GM21528 (cell line): ENCODE measurements around the gene INSIG2.
"Not testable (repeated sequence)": the region's sequence is repeated elsewhere in the genome, so short reads cannot be mapped to it uniquely, and the experiment has no call there.

Experiments
- ATAC-seq: cut with Tn5 transposase; IDR thresholded peaks from one replicate; pipeline ENCODE4 v1.9.1; 2021; ENCODE audit warnings: mild to moderate bottlenecking, moderate library complexity; ENCODE audit not compliant: unreplicated experiment, low FRiP score

The INSIG2 gene

GRCh38 chr2:118058951-118059350 lies 29.3 kb upstream of the INSIG2 start:
- ATAC-seq = no peak

DNA sequence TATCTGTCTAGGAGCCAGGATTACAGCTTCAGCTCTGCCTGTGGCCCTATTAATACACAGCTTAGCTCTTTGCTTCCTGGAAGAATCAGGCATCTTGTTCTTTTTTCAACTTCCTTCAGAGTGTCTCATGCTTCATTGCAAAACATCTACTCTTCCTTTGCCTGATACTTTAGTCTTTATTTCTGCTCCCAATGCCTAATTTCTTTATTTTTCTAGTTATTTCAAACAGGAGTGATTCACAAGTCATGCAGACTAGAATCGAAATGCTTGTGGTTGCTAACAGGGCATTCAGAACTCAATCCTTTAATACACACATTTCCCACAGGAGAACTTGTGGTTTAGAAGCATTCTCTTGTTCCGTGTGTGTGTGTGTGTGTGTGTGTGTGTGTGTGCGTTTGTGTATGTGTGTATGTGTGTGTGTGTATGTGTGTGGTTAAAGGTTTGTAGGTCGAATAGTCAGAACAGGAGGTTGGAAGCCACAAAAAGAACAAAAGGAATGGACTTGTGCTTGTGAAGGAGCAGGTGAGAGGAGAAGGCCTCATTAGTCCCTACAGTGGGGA lies 28.3 kb upstream of the INSIG2 start:
- ATAC-seq = no peak

- ATAC-seq = peak; percentile 85
Observed at GRCh38 chr2:118061135-118061955, 26.9 kb upstream of the INSIG2 start.

- ATAC-seq = no peak
Observed at GRCh38 chr2:118062048-118062447, 26.2 kb upstream of the INSIG2 start.

GRCh38 chr2:118062669-118063068 lies 25.6 kb upstream of the INSIG2 start:
- ATAC-seq = no peak

DNA sequence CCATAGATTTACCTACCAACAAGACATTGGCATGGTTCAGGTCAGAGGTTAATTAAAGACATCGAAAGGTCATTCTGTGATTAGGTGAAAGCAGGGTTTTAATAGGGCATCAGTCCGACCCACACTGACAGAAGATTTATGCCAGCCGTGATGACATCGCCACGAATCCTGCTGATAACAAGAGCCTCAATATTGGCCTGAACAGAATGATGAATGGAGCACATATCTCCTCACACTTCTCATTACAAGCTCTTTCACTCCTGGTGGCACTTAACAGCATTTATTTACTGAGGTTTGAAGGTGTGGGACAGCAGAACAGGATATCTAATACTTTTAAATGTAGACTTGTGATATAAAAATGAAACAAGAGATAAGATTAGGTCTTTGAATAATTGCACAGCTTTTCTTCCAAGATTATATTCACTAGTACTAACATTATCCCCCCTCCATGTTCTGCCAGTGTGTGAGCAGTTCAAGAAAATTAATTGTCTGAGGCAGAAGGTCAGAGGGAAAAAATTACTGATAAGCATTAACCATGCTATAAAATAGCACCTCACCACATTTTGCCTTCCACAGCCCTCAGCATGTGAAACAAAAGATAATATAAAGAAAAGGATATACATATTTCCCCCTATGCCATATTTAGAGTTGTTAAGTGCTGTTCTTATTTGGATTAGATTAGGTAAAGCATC lies 23.1 kb upstream of the INSIG2 start:
- ATAC-seq = no peak

DNA sequence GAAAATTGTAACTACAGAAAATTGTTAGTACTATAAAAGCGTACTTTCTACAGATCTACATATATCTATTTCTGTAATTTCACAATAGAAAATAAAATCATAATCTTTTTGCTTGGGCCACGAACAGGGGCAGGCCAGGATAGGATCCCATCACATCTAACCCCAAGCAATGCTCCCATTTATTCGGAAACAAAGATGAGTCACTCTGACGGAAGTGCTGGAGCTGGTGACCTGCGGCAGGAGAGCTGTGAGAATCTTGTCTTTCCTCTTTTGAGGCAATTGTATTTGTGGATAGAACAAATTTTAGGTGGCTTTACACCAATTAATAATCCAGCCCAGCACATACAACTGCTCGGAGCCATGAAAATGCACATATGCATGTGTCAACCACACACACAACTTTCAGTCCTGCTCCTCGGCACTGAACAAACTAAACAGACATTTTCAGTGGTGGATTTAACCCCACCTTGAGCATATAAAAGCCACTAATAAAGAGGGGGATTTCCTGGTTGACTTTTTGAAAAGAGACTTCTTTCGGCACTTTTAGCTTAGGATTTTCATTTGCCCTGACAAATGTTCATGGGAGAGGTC lies 22.3 kb upstream of the INSIG2 start:
- ATAC-seq = no peak

DNA sequence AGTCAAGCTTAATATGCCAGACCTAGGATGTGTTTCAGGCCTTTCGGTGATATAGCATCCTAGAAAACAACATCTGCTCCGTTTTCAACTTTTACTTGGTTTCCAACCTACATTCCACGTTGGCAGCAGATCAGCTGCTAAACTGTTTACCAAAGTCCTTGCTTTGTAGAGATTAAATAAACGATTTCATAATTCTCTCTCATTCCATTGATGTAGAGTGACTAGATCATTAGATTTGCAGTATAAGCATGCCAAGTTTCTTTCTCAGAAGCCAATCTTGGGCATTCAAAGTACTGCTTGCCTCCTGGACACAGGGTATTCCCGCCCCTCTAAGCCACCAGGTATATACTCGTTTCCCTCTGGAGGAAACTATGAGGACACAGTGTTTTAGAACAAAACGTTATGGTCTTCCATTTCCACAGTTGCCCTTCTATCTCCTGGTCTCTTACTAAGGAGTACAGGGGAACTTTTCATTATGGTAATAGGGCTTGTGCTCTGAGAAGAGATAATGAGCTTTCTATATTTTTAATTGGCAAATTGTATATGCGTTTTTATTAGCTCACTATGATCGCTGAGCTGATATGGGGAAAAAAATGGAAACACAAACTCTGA lies 10.5 kb upstream of the INSIG2 start:
- no peak for ATAC-seq

- ATAC-seq = no peak
Observed at GRCh38 chr2:118078734-118079133, 9.5 kb upstream of the INSIG2 start.

DNA sequence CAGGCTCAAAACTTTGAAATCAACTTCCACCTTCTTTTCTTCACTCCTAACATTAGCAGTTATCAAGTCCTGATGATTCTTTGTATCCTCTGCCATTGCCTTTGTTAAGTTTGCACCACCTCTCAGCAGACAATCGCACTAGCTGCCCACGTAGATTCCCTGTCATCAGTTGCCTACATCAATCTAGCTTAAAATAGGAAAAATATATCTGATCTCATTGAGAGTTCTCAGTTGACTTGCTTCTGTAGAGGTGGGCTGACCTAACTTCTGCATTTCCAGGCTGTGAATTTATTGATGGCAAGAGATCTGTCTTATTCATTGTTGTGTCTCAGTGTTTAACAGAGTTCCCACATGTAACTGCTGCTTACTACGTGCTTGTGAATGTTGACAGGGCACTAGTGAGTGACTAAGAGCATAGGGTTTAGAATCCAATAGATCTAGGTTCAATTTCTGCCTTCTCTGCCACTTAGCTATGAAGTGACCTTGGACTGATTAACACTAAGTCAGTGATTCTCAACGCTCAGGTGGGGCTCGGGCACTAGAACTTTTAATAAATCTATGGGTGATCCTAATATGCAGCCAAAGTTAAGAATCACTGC lies 3.7 kb upstream of the INSIG2 start:
- ATAC-seq = no peak

GRCh38 chr2:118085173-118086023 lies 2.9 kb upstream of the INSIG2 start:
- no peak for ATAC-seq

DNA sequence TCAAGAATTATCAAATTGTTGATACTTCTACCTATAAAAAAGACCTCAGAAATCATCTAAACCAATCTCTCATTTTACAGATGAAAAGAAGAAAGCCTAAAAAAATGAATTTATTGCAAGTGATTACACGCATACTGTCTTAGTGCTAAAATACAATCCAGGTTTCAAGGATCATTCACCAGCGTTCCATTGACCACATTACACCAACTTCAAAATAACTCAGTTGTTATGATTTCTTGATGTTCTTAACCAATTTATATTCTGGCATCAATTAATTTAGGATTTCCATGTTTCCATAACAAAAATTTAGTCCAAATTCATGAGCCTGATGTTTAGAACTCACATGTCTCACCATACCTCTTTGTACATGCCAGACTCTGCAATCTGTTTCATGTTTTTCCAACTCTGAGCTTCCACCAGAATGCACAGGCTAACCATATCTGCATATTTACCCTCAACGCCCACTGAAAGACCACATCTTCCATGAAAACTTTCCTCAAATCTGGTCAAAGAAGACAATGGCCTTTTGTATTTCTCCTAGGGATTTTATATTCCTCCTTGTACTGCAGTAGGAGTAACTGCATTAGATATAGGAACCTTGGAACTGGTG lies 2.1 kb upstream of the INSIG2 start:
- no peak for ATAC-seq

GRCh38 chr2:118089139-118089800 lies 999 bp downstream of the INSIG2 start:
- peak; percentile 40 for ATAC-seq

DNA sequence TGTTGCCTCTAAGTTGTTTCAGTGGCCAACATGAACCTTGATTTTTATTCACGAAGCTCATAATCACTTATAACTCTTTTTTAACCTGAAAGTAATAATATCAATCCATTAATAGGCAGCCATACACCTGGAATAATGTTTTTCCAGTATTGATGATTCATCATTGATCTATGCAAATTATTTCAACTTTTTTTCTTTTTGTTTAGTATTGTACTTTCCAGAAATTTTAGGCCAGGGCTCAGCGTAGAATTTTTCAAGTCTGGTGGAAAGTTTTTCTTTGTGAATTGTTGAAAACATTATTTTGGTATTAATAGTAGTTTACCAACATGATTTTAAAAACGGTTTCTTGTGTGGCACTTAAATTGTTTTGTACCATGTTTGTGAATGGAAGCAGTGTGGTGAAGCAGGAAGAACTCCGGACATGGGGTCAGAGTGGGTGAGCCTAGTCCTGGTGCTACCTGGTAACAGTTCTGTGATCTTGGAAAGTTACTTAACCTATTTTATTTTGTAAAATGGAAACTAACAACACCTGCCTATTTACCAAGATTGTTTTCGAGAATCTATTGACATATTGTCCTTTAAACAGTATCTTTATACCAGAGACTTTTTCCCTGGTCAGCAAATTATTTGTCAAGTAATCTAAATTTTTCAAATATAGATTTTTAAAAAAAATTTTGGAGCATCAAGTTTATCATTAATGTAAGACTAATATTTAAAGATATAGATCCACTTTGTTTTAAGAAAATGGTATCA lies 2.3 kb downstream of the INSIG2 start:
- no peak for ATAC-seq

- ATAC-seq = no peak
Observed at GRCh38 chr2:118091140-118091478, 2.8 kb downstream of the INSIG2 start.

DNA sequence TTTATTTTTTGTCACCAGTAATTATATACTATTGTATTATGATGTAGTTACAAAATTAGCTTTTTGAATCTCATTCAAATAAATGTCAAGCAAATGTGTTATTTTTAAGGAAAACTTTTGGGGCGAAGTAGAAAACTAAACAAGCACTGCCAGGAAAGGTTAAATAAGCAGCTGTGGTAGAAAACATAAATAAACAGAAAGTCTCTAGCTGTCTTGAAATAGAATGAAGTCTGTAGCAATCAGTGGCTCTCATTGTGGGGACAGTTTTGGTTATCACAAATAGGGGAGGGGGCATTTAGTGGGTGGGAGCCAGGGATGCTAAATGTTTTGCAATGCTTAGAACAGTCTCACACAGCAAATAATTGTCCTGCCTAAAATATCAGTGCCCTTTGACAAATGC lies 3.4 kb downstream of the INSIG2 start:
- ATAC-seq = no peak

- ATAC-seq = not testable (repeated sequence)
Observed at GRCh38 chr2:118094102-118094501, 5.8 kb downstream of the INSIG2 start.

- no peak for ATAC-seq
Observed at GRCh38 chr2:118094503-118094902, 6.2 kb downstream of the INSIG2 start.
